ENCODE measurements around the gene SEPHS1.
"Not testable (repeated sequence)": the region's sequence is repeated elsewhere in the genome, so short reads cannot be mapped to it uniquely, and the experiment has no call there.

SEPHS1 gene

DNA sequence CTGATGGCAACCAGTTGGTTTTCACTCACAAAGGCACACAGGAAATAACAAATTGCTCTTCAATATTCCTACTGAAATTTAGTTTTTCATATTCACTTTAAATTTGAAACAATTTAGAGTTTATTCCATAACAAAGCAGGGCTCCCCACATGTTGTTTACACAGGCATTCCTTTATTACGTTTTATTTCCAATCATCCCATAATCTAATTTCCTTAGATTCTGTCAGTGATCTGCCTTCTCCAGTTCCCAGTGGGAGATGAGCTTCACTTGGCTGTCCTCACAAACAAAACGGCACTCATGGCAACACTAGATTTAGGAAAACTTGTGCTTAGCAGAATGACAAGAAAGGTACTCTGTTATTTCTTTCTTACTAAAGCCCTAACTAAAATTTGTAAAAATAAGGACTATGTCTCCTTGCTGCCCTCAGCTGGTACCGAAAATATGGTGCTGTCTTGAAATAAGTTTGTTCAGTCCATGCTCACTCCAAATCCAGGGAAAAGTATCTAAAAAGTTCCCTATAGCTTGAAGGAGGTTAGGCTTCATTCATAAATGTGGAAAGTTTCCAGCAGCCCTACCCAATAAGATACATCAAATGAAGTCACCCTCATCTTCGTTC, 71.2 kb downstream of the SEPHS1 start:
- peak; percentile 9 for DNase-seq

DNA sequence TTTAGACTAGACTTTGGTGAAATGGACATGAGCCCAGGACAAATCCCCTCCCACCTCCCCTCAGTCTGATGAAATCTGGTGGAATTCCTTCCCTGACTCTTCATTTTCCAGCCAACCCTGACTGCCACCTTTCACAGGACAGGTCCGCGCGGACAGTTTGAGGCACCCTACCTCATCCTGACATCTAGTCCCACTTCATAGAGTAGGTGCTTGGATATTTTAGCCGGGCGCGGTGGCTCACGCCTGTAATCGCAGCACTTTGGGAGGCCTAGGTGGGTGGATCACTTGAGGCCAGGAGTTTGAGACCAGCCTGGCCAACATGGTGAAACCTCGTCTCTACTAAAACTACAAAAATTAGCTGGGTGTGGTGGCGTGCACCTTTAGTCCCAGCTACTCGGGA, 71.9 kb downstream of the SEPHS1 start:
- DNase-seq = not testable (repeated sequence)

DNA sequence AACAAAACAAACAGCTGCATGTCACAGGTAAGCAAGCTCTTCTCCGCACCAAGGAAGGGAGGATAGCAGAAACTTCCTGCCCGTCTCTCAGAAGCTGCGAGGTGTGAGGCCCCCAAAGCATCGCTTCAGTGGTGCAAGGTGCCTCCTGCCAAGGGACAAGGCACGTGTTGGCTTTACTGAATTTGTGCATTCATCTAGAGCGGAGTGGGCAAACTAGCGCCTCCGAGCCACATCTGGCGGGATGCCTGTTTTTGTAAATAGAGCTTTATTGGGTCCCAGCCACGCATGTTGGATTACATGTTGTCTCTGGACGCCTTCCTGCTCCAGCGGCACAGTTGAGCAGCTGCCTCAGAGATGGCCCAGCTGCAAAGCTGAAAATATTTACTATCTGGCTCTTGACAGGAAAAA, 75.9 kb downstream of the SEPHS1 start:
- DNase-seq = no peak

DNA sequence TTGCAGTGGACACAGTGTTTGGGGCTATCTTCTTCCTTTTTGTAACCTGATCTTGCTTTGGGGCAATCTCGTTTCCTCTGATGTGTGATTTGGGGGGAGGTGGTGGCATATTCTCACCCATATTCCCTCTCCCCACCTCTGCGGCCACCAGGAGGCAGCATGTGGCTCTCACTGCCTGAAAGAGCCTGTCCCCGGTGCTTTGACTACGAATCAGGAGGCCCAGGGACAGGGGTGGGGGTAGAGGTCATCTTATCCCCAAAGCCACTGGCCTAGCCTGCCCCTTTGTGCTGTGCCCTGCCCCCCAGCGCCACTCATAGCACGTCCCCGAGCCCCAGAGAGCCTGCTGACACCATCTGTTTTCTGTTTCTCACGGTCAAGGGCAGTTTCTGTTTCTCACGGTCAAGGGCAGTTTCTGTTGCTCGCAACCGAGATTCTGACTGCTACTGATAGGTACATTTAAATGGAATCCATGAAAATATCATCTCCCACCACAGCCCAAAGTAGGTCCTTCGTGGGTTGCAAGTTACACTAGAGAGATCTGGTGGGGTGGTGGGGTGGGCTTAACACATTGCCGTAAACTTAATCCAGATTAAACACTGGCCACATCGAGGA, 76.4 kb downstream of the SEPHS1 start:
- peak; percentile 34 for DNase-seq

DNA sequence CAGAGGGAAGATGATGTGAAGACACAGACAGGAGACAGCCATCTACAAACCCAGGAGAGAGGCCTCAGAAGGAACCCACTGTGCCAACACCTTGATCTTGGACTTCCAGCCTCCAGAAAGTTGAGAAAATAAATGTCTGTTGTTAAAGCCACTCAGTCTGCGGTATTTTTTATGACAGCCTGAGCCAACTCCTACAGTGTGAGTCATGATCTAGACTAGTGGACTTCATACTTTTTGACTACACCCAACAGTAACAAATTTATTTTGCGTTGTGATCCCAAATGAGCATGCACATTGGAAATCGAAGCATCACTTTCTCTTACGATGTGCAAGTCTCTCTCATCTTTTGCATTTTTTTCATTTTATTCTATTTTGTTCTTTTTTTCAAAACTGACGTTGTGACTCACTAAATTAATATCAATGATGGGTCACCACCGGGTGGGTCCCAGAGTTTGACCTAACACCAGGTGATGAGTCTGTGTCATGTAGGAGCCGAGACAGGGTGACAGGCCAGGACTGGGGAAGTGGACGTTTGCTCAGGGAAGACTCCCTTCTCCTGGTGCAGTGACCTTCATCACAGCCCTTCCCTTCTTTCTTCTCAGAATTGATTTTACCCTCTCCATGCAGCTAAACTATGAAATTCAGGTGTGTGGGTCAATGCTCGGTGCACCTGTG, 77.1 kb downstream of the SEPHS1 start:
- peak; percentile 4 for DNase-seq

DNA sequence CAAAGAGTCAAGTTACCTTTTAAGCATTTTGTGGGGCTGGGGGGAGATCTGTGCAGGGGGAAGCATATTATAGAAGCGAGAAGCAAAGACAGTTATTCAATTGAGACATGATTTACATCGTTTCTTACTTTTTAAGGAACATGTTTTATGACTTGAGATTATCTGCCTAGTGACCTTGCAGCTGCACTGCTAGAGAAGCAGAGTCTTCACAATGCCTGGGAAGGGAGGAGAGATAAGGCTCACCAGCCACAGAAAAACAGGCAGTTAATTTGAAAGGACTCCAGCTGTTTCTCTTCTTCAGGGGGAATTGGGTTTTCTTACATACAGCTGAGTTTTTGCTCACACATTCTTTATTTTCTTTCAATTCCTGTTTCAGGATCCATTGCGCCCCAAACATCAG, 79.3 kb downstream of the SEPHS1 start:
- no peak for DNase-seq

DNA sequence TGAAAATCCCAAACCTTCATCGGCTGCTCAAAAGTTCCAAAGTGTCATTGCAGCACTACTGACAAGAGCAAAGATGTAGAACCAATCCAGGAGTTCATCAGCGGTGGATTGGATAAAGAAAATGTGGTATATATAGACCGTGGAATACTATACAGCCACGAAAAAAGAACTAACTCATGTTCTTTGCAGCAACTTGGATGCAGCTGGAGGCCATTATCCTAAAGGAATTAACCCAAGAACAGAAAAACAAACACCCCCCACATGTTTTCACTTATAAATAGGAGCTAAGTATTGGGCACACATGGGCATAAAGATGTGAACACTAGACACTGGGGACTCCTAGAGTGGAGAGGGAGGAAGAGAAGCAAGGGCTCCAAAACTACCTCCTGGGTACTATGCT, 79.8 kb downstream of the SEPHS1 start:
- DNase-seq = no peak

All from HCEC 1CT (cell line).